Vagina (tissue), 2 donors: ENCODE measurements around the gene OR2AK2. TPM values are rescaled to one million over a fixed set of nuclear protein-coding genes. Genes with fewer than 3 reads are reported as not detected.

Source experiments
- DNase-seq, 2 donors: peaks; one replicate each; pipeline ENCODE4 v3.0.0-alpha.2; 2017; ENCODE audit errors: extremely low spot score in 2 of 2
- H3K27ac ChIP-seq: fragments of 200-600 bp; sonication (generic); one replicate; pipeline ENCODE4 v1.5.1; 2019
- H3K27me3 ChIP-seq: fragments of 200-600 bp; sonication (generic); one replicate; pipeline ENCODE4 v1.5.1; 2019
- H3K36me3 ChIP-seq, 2 donors: fragments of 200-600 bp; sonication (generic); one replicate each; pipeline ENCODE4 v1.5.1; 2017 to 2019
- H3K4me1 ChIP-seq: fragments of 200-600 bp; sonication (generic); one replicate; pipeline ENCODE4 v1.5.1; 2019
- H3K4me3 ChIP-seq, 2 donors: fragments of 200-600 bp; sonication (generic); 1 replicate in 1 of 2; 2 replicates in 1 of 2; pipeline ENCODE4 v1.5.1; 2016 to 2019
- H3K9me3 ChIP-seq: fragments of 200-600 bp; sonication (generic); one replicate; pipeline ENCODE4 v1.5.1; 2019
- POLR2A ChIP-seq, 2 donors: fragments of 450-650 bp; IDR thresholded peaks; one replicate each; pipeline ENCODE4 v1.6.1; 2017; ENCODE audit warnings: antibody characterized with exemption in 2 of 2, mild to moderate bottlenecking in 2 of 2, moderate library complexity in 2 of 2
- POLR2AphosphoS5 ChIP-seq, 2 donors: sonication (generic); formaldehyde crosslinking; IDR thresholded peaks; one replicate each; pipeline ENCODE4 v1.9.0; 2017; ENCODE audit warnings: antibody characterized with exemption in 2 of 2, mild to moderate bottlenecking in 2 of 2, low read depth in 1 of 2; ENCODE audit not compliant: insufficient read depth in 1 of 2
- intact Hi-C: fragments of 100-400 bp; cut with DNase I; formaldehyde crosslinking; loops from one replicate; pipeline ENCODE4 v1.15.1; 2023
- small RNA-seq: library from RNA; depleted of rRNA; stranded (forward); fragments of <200 nt; gene quantifications from one replicate; pipeline ENCODE3, GENCODE V24; 2016
- total RNA-seq: library from RNA; depleted of rRNA; stranded (reverse); fragments of >200 nt; gene quantifications from one replicate; pipeline ENCODE4 v1.2.3, GENCODE V29; 2016
- TF ChIP-seq, protein P1 (sequence below), 3 experiments: fragments of 450-650 bp in 2 of 3; fragments of 200-600 bp in 1 of 3; sonication (generic) in 1 of 3; IDR thresholded peaks; one replicate each; pipeline ENCODE4 v1.5.1; 2017 to 2019; ENCODE audit warnings: antibody characterized with exemption in 3 of 3, mild to moderate bottlenecking in 2 of 3, moderate library complexity in 2 of 3

Gene OR2AK2
- total RNA-seq, 1 donor from 2014 or later: not detected

- Histone ChIP-seq H3K27ac (no peak overlapping the region), H3K27me3 (no peaks in the 10 kb centered on the region), H3K4me3 (no peak overlapping the region), H3K36me3 (no peaks in the 10 kb centered on the region), H3K4me1 (no peaks in the 10 kb centered on the region), H3K9me3 (no peaks in the 10 kb centered on the region)
- no peak for DNase-seq
- no peak for TF ChIP-seq POLR2A (IDR thresholded peaks at IDR 0.05)
- TF ChIP-seq POLR2AphosphoS5 (IDR thresholded peaks at IDR 0.05; ENCODE audit: insufficient read depth in 1 of 2, low read depth in 1 of 2): no peak
- TF ChIP-seq, protein P1, sequence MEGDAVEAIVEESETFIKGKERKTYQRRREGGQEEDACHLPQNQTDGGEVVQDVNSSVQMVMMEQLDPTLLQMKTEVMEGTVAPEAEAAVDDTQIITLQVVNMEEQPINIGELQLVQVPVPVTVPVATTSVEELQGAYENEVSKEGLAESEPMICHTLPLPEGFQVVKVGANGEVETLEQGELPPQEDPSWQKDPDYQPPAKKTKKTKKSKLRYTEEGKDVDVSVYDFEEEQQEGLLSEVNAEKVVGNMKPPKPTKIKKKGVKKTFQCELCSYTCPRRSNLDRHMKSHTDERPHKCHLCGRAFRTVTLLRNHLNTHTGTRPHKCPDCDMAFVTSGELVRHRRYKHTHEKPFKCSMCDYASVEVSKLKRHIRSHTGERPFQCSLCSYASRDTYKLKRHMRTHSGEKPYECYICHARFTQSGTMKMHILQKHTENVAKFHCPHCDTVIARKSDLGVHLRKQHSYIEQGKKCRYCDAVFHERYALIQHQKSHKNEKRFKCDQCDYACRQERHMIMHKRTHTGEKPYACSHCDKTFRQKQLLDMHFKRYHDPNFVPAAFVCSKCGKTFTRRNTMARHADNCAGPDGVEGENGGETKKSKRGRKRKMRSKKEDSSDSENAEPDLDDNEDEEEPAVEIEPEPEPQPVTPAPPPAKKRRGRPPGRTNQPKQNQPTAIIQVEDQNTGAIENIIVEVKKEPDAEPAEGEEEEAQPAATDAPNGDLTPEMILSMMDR (IDR thresholded peaks at IDR 0.05): no peak
- intact Hi-C loops: no loop called here
These were observed 50.8 kb downstream of the OR2AK2 start for GRCh38 chr1:248015803-248016202.

Small RNA genes within 50 kb of the gene (small RNA-seq; reads per million reads assigned to genes)
- not detected for gene RF00019

Other genes with a start within 250 kb of the OR2AK2 start
- gene OR6F1, start 248.6 kb upstream of the OR2AK2 start, total RNA-seq: not detected
- gene OR14K1, start 226.6 kb upstream of the OR2AK2 start, total RNA-seq: 1.5 TPM
- not detected for gene OR14A2, start 217.1 kb upstream of the OR2AK2 start, total RNA-seq
- not detected for gene OR1C1, start 204.7 kb upstream of the OR2AK2 start, total RNA-seq
- gene OR14A16, start 141.1 kb upstream of the OR2AK2 start, total RNA-seq: not detected
- gene OR11L1, start 123.3 kb upstream of the OR2AK2 start, total RNA-seq: not detected
- 4.7 TPM for gene TRIM58, start 108.0 kb upstream of the OR2AK2 start, total RNA-seq
- 3.9 TPM for gene OR2W3, start 69.6 kb upstream of the OR2AK2 start, total RNA-seq
- gene OR2T8, start 45.0 kb upstream of the OR2AK2 start, total RNA-seq: 0.98 TPM
- not detected for gene OR2AJ1, start 40.3 kb upstream of the OR2AK2 start, total RNA-seq
- not detected for gene OR2L8, start 16.4 kb upstream of the OR2AK2 start, total RNA-seq
- gene OR2L5, start 48.4 kb downstream of the OR2AK2 start, total RNA-seq: not detected
- gene OR2L2, start 64.8 kb downstream of the OR2AK2 start, total RNA-seq: 0.25 TPM
- not detected for gene OR2L3, start 81.6 kb downstream of the OR2AK2 start, total RNA-seq
- not detected for gene OR2L13, start 130.0 kb downstream of the OR2AK2 start, total RNA-seq
- gene OR2M5, start 179.9 kb downstream of the OR2AK2 start, total RNA-seq: not detected
- not detected for gene OR2M2, start 209.6 kb downstream of the OR2AK2 start, total RNA-seq
- not detected for gene OR2M3, start 232.0 kb downstream of the OR2AK2 start, total RNA-seq